Left ventricle myocardium inferior (tissue), 1 donor: ENCODE results near the gene PEX11A. TPM values are rescaled to one million over a fixed set of nuclear protein-coding genes. Genes with fewer than 3 reads are reported as not detected.

Experiments used
- DNase-seq: peaks from one replicate; pipeline ENCODE4 v3.0.0-alpha.2; 2020
- H3K27ac ChIP-seq: fragments of 200-600 bp; replicated peaks from 2 replicates; pipeline ENCODE4 v1.8.0; 2021
- H3K27me3 ChIP-seq: fragments of 200-600 bp; 2 replicates; pipeline ENCODE4 v1.8.0; 2021; ENCODE audit warnings: low read depth
- H3K36me3 ChIP-seq: fragments of 200-600 bp; 2 replicates; pipeline ENCODE4 v1.8.0; 2021
- H3K4me1 ChIP-seq: fragments of 200-600 bp; 2 replicates; pipeline ENCODE4 v1.8.0; 2021
- H3K4me3 ChIP-seq: fragments of 200-600 bp; 2 replicates; pipeline ENCODE4 v1.8.0; 2021; ENCODE audit warnings: mild to moderate bottlenecking, moderate library complexity
- H3K9me3 ChIP-seq: fragments of 200-600 bp; replicated peaks from 2 replicates; pipeline ENCODE4 v1.8.0; 2021
- intact Hi-C: fragments of 100-400 bp; cut with micrococcal nuclease; formaldehyde crosslinking; loops from one replicate; pipeline ENCODE4 v1.11.0; 2022
- total RNA-seq: library from RNA; stranded (reverse); fragmentation: NEBNext Ultra II Directional; extraction: Animal tissue kit (Norgen Biotek cat#: 25700); gene quantifications from one replicate; pipeline ENCODE4 v1.2.1, GENCODE V29; 2021
- TF ChIP-seq, protein P1 (sequence below): fragments of 200-600 bp; IDR thresholded peaks from 2 replicates; pipeline ENCODE4 v1.8.0; 2021; ENCODE audit warnings: antibody characterized with exemption, mild to moderate bottlenecking, borderline replicate concordance
- donor health status: DM: no; HTN: yes; CAD: no; lungs with severe emphysema.

Gene PEX11A
- total RNA-seq, 1 donor from 2014 or later, result 11.4 TPM

DNA sequence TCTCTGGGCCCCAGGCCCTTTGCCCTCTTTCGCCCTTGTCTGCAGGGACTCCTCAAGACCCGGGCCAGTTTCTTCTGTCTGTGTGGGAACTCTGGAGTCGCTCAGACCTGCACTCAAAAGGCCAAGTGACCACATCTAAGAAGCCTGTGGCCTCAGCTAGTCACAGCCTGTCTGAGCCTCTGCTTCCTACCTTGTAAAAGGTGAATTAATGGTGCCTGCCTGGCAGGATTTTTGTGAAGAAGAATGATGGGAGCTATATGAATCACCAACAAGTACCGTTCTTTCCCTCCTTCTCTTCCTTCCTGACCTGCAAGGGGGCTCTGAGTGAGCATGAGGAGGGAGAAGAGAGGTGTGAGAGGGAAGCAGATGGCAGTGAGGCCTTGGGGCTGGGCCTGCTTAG, 18.9 kb downstream of the PEX11A start:
- H3K27ac ChIP-seq, result no peak overlapping the region
- intact Hi-C loops, result no loop called here
- H3K4me3 ChIP-seq, result no peak overlapping the region
- no peaks in the 10 kb centered on the region for H3K36me3 ChIP-seq
- no peak for DNase-seq
- no peaks in the 10 kb centered on the region for H3K27me3 ChIP-seq
- no peaks in the 10 kb centered on the region for H3K4me1 ChIP-seq
- H3K9me3 ChIP-seq, result no peaks in the 10 kb centered on the region
- TF ChIP-seq, protein P1, sequence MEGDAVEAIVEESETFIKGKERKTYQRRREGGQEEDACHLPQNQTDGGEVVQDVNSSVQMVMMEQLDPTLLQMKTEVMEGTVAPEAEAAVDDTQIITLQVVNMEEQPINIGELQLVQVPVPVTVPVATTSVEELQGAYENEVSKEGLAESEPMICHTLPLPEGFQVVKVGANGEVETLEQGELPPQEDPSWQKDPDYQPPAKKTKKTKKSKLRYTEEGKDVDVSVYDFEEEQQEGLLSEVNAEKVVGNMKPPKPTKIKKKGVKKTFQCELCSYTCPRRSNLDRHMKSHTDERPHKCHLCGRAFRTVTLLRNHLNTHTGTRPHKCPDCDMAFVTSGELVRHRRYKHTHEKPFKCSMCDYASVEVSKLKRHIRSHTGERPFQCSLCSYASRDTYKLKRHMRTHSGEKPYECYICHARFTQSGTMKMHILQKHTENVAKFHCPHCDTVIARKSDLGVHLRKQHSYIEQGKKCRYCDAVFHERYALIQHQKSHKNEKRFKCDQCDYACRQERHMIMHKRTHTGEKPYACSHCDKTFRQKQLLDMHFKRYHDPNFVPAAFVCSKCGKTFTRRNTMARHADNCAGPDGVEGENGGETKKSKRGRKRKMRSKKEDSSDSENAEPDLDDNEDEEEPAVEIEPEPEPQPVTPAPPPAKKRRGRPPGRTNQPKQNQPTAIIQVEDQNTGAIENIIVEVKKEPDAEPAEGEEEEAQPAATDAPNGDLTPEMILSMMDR, result no peak

- H3K36me3 ChIP-seq, result no peaks in the 10 kb centered on the region
- no peak overlapping the region for H3K4me3 ChIP-seq
- H3K27me3 ChIP-seq, result no peaks in the 10 kb centered on the region
- H3K9me3 ChIP-seq, result no peaks in the 10 kb centered on the region
- intact Hi-C loops, result no loop called here
- peaks cover 2% of the 10 kb centered on the region for H3K4me1 ChIP-seq
- no peak for DNase-seq
- TF ChIP-seq, protein P1, result no peak
- H3K27ac ChIP-seq, result no peak overlapping the region
Measured at GRCh38 chr15:89670971-89671560, 19.5 kb downstream of the PEX11A start.

DNA sequence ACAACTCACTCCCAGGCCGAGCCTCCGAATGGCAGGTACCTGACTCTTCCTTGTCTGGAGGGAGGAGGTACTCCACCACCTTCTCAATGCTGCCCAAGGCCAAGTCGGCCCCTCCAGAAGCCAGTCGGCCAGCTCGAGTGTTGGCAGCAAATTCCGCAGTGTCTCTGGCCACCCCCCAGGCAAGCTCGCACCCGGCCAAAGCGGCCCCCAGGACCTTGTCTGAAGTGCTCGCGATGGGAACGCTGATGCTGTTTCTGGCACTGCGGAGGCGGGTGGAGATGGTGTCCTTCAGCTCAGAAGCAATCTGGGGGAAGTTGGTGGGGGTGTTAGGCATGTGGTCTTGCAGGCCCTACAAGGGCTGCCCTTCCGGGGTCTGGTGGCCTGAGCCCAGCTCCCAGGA, 20.6 kb downstream of the PEX11A start:
- Histone ChIP-seq H3K4me1 (peaks cover 11% of the 10 kb centered on the region), H3K9me3 (no peaks in the 10 kb centered on the region), H3K27ac (no peak overlapping the region), H3K27me3 (no peaks in the 10 kb centered on the region), H3K4me3 (no peak overlapping the region), H3K36me3 (no peaks in the 10 kb centered on the region)
- no peak for DNase-seq
- TF ChIP-seq, protein P1, result no peak
- intact Hi-C loops, result no loop called here

GRCh38 chr15:89669309-89669865, 21.2 kb downstream of the PEX11A start:
- Histone ChIP-seq H3K27me3 (no peaks in the 10 kb centered on the region), H3K9me3 (no peaks in the 10 kb centered on the region), H3K27ac (no peak overlapping the region), H3K4me3 (no peak overlapping the region), H3K36me3 (no peaks in the 10 kb centered on the region), H3K4me1 (peaks cover 17% of the 10 kb centered on the region)
- intact Hi-C loops, result no loop called here
- no peak for DNase-seq
- TF ChIP-seq, protein P1, result no peak

GRCh38 chr15:89668171-89668570, 22.4 kb downstream of the PEX11A start:
- TF ChIP-seq, protein P1, result no peak
- DNase-seq, result no peak
- Histone ChIP-seq H3K27me3 (no peaks in the 10 kb centered on the region), H3K4me1 (peaks cover 20% of the 10 kb centered on the region), H3K9me3 (no peaks in the 10 kb centered on the region), H3K4me3 (no peak overlapping the region), H3K36me3 (no peaks in the 10 kb centered on the region), H3K27ac (no peak overlapping the region)
- intact Hi-C loops, result no loop called here

DNA sequence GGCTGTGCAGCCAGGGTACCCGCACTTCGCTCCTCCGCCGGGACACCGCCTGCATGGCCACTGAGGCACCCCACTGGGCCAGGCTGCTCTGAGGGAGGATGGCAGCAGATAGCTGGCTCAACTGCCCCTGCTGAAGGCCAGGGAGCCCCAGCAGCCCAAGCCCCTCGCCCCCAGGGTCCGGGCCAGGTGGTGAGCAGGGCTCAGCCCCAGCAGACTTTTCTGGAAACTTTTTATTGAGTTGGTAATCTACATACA, 22.9 kb downstream of the PEX11A start:
- TF ChIP-seq, protein P1, result no peak
- H3K9me3 ChIP-seq, result no peaks in the 10 kb centered on the region
- intact Hi-C loops, result no loop called here
- no peak overlapping the region for H3K27ac ChIP-seq
- DNase-seq, result no peak
- H3K4me3 ChIP-seq, result no peak overlapping the region
- H3K4me1 ChIP-seq, result peaks cover 25% of the 10 kb centered on the region
- no peaks in the 10 kb centered on the region for H3K27me3 ChIP-seq
- no peaks in the 10 kb centered on the region for H3K36me3 ChIP-seq
